HG03439 (cell line): ENCODE measurements around the gene CMTM4.
"Not testable (repeated sequence)": the region's sequence is repeated elsewhere in the genome, so short reads cannot be mapped to it uniquely, and the experiment has no call there.

Experiments used
- ATAC-seq: cut with Tn5 transposase; IDR thresholded peaks from one replicate; pipeline ENCODE4 v1.9.1; 2021; ENCODE audit warnings: mild to moderate bottlenecking, moderate library complexity; ENCODE audit not compliant: unreplicated experiment

Gene CMTM4

GRCh38 chr16:66569827-66570405 is 126.6 kb downstream of the CMTM4 start:
- no peak for ATAC-seq

- no peak for ATAC-seq
Observed at GRCh38 chr16:66569131-66569530, 127.4 kb downstream of the CMTM4 start.

GRCh38 chr16:66568355-66568754 is 128.2 kb downstream of the CMTM4 start:
- no peak for ATAC-seq

DNA sequence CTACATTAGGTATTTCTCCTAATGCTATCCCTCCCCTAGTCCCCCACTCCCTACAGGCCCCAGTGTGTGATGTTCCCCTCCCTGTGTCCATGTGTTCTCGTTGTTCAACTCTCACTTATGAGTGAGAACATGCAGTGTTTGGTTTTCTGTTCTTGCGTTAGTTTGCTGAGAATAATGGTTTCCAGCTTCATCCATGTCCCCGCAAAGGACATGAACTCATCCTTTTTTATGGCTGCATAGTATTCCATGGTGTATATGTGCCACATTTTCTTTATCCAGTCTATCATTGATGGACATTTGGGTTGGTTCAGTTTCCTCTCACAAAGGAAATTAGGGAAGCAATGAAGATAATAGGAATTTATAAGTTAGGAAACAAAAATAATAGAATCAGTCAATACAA is 129.3 kb downstream of the CMTM4 start:
- not testable (repeated sequence) for ATAC-seq

DNA sequence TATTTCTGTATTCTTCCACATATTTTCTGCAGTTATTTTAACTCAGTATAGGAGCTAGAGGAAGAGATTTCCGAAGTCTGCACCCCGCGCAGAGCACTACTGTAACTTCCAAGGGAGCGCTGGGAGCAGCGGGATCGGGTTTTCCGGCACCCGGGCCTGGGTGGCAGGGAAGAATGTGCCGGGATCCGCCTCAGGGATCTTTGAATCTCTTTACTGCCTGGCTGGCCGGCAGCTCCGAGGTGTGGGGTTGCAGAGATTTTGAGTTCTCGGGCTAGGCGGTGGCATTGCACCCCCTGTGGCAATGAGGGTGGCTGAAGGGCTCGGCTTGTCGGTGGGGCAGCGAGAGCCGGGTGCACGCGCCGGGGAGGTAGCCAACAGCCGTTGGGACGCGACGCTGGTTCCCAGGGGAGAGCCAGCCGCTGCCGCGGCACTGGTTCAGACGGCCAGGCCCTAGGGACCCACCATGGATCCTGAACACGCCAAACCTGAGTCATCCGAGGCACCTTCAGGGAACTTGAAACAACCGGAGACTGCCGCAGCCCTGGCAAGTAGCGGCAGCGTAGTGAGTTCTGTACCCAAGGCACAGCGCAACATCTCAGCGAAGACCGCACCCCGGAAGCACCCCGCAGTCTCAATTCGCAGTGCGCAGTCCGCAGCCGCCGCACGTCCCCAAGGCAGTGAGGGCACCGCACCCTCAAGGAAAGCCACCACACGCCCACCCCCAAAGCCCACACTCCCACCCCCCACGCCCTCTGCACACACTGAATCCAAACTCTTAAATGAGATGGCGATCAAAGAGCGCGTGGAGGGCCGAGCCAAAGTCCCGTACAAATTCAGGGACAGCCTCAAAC is 130.3 kb downstream of the CMTM4 start, which contains the start of gene CMTM1:
Gene CMTM1 (plus strand): TSS at position 389 of the 851 bp plus-strand sequence. CDS start 75 bp downstream, at position 464.
- ATAC-seq = no peak
